DND-41 (cell line): Measurements from ENCODE around the gene NFIA.

ENCODE experiments used
- EZH2 ChIP-seq: IDR thresholded peaks from 3 replicates; pipeline ENCODE4 v1.6.1; 2012; ENCODE audit warnings: borderline replicate concordance, low read depth, mild to moderate bottlenecking, moderate library complexity, low read length, inconsistent platforms; ENCODE audit not compliant: severe bottlenecking
- TF ChIP-seq, protein P1 (sequence below): IDR thresholded peaks from 2 replicates; pipeline ENCODE4 v1.5.1; 2012; ENCODE audit warnings: borderline replicate concordance, low read length, moderate library complexity, mild to moderate bottlenecking; ENCODE audit not compliant: poor library complexity, severe bottlenecking; ENCODE audit errors: extremely low read depth

- TF ChIP-seq, protein P1, sequence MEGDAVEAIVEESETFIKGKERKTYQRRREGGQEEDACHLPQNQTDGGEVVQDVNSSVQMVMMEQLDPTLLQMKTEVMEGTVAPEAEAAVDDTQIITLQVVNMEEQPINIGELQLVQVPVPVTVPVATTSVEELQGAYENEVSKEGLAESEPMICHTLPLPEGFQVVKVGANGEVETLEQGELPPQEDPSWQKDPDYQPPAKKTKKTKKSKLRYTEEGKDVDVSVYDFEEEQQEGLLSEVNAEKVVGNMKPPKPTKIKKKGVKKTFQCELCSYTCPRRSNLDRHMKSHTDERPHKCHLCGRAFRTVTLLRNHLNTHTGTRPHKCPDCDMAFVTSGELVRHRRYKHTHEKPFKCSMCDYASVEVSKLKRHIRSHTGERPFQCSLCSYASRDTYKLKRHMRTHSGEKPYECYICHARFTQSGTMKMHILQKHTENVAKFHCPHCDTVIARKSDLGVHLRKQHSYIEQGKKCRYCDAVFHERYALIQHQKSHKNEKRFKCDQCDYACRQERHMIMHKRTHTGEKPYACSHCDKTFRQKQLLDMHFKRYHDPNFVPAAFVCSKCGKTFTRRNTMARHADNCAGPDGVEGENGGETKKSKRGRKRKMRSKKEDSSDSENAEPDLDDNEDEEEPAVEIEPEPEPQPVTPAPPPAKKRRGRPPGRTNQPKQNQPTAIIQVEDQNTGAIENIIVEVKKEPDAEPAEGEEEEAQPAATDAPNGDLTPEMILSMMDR = no peak
- TF ChIP-seq EZH2 = no peak
These were observed 7.4 kb downstream of the NFIA start for GRCh38 chr1:61089741-61090140.
